Mononuclear cell (primary cell): ENCODE data around the gene AKR1B15. TPM values are rescaled to one million over a fixed set of nuclear protein-coding genes. Genes with fewer than 3 reads are reported as not detected.

Experiments used
- H3K27me3 ChIP-seq: 2 replicates; pipeline ENCODE4 v1.6.0; 2011; ENCODE audit warnings: low read length, control low read depth; ENCODE audit not compliant: insufficient read depth
- H3K4me1 ChIP-seq: 2 replicates; pipeline ENCODE4 v1.5.1; 2011; ENCODE audit warnings: mild to moderate bottlenecking, low read length, control low read depth; ENCODE audit not compliant: insufficient read depth
- H3K4me3 ChIP-seq: 2 replicates; pipeline ENCODE4 v1.5.1; 2011; ENCODE audit warnings: mild to moderate bottlenecking, low read length, moderate library complexity
- H3K9me3 ChIP-seq: 2 replicates; pipeline ENCODE4 v1.5.1; 2011; ENCODE audit warnings: low read depth, mild to moderate bottlenecking, control low read depth, low read length
- total RNA-seq: library from RNA; depleted of rRNA; stranded (reverse); fragments of >200 nt; gene quantifications from one replicate; pipeline ENCODE4 v1.2.3, GENCODE V29; 2012

AKR1B15 gene
- total RNA-seq, 1 donor: not detected

DNA sequence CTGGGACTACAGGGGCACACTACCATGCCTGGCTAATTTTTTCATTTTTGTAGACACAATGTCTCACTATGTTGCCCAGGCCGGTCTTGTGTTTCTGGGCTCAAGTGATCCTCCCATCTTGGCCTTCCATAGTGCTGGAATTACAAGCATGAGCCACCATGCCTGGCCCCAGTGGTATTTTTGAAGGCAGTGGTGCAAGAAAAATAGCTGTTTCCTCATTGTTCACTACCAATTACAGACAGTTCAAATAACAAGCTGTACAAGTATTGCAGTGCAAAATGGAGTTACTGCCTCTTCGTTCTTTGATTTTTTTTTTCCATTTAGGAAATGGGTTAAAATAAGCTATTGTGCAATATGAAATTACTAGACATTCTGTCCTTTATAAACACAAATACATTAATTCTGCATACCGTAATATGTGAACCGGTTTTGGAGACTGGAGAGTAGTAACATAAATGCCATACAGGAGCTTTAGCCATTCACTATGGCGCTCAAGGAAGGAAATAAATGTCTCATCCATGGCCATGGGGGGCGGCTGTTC is 62.8 kb downstream of the AKR1B15 start:
- H3K9me3 ChIP-seq: no peaks in the 10 kb centered on the region
- H3K4me3 ChIP-seq: no peak overlapping the region
- peaks cover 9% of the 10 kb centered on the region for H3K4me1 ChIP-seq
- peaks cover 6% of the 10 kb centered on the region for H3K27me3 ChIP-seq

DNA sequence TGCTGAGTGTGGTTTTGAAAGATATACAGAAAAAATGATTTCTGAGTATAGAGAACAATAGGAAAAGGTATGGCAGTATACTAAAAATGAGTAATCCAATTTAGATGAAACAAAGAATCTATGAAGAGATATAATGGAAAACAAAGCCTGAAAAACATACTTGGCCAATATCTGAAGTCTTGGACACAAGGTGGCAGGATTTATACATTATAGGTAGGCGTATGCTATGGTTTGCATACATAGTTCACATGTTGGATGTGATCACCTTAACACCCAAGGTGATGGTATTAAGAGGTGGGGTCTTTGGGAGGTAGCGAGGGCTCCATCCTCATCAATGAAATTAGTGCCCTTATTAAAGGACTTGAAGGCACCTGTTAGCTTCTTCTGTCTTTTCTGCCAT is 63.3 kb downstream of the AKR1B15 start:
- peaks cover 9% of the 10 kb centered on the region for H3K4me1 ChIP-seq
- no peak overlapping the region for H3K4me3 ChIP-seq
- H3K27me3 ChIP-seq: peaks cover under 1% of the 10 kb centered on the region

DNA sequence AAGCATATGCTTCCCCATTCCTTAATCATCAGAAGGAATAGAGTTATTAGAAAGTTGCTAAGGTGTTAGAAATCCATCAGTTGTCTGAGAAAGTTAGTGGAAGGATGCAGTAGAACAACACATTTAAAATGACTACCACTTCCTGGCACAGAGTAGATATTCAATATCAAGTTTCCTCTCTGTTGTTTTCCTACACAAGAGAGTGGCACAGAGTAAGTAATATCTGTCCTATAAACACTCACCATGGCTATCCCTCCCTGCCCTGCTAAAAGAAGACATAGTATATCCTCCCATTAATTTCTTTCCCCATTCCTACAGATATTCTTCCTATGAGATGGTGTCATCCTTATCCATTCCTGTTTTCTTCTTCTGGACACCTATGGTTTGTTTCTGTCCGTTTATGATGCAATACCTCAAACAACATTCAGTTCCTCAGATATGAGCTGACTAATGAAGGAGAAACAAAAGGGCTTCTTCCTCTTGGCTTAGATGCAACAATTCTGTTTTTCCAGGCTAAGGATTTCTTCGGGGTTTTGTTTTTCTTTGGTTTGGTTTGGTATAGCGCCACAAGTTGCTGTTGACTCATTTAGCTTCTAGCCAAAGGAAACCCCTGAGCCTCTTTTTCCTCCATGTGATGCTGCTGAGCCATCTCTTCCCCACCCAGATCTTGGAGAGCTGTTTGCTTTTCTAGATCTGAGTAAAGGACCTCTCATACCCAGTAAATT is 64.9 kb downstream of the AKR1B15 start:
- H3K27me3 ChIP-seq: no peaks in the 10 kb centered on the region
- no peak overlapping the region for H3K4me3 ChIP-seq
- H3K9me3 ChIP-seq: no peaks in the 10 kb centered on the region
- peaks cover 9% of the 10 kb centered on the region for H3K4me1 ChIP-seq

More for the DNA sequence above, 63.3 kb downstream of the AKR1B15 start:
- H3K9me3 ChIP-seq: no peaks in the 10 kb centered on the region

DNA sequence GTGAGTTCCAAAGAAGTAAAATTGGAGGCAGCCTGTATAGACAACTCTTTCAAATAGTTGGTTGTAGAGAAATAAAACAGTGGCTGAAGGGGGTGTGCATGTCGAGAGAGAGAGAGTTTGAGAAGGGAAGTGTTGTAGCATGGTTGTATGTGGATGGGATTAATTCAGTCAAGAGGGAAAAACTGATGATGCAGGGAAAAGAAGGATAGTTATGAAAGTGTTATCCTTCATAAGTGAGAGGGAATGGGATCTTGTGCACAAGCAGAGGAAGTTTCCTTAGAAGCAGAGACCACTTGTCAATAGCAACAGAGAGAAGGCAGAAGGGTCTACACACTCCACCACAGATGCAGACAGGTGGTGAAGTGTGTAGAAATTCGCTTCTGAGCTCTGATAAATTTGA is 67.7 kb downstream of the AKR1B15 start:
- no peak overlapping the region for H3K4me3 ChIP-seq
- H3K4me1 ChIP-seq: peaks cover 9% of the 10 kb centered on the region
- no peaks in the 10 kb centered on the region for H3K9me3 ChIP-seq
- no peaks in the 10 kb centered on the region for H3K27me3 ChIP-seq

DNA sequence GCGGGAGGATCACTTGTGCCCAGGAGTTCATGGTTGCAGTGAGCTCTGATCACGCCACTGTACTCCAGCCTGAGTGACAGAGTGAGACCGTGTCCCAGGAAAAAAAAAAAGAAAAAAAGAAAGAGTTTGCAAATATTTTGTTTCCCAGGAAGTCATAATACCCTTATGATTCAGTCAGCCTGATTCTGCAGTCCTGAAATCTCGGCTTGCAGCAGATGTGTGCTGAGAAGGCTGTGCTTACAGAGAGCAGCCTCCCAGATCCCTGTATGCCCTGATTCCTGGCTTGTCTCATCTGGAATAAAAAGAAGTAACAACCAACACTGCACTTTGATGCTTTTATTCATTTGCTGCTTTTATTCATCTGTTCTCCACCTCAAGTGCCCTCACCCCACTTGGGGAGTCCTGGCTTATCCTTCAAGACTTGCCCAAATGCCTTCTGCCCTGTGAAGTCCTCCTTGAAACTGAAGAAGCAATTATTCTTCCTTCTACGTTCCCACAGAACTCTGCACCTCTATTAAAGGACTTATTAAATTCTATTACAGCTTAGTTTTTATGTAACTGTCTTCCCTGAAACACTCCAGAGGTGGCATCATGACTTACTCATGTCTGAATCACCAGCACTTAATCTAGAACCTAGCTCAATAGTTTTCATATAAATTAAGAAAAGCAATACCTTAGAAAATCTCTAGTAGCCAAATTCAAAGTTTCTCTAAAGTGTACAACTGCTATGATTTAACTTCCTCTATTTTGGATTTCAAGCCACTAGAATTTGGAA is 70.0 kb downstream of the AKR1B15 start:
- peaks cover 5% of the 10 kb centered on the region for H3K27me3 ChIP-seq
- peaks cover 4% of the 10 kb centered on the region for H3K4me1 ChIP-seq
- H3K4me3 ChIP-seq: no peak overlapping the region
- no peaks in the 10 kb centered on the region for H3K9me3 ChIP-seq

DNA sequence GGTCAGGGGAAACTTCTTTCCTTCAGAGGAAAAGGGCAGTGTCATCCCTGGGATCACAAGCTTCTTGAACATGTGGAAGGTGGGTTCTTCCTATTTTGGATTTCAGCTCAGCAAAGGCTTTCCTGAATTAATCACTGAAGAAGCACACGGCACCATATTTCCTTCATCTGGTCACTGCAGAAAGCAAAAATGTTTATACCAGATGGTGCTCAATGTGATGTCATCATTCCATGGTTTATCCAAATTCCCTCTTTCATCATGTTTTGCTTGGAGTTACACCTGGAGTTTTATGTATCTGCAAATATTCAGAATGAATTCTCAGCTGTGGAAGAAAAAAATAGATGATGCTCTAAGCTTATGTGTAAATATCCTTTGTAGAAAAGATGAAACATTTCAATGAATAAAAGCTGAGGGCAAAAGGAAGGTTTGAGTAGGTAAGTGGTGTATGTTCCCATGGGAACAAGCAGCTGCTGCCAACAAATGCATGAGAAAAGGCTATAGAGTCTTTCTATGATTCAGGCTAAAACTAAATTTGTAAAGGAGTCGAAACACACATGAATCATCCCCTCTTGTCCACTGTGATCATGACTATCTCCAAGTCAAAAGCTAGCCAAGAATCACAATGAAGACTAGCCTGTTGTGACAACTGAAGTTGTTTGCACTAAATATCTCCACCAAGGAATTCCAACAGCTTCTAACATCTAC is 70.9 kb downstream of the AKR1B15 start:
- Histone ChIP-seq H3K27me3 (peaks cover 5% of the 10 kb centered on the region), H3K4me1 (no peaks in the 10 kb centered on the region), H3K9me3 (no peaks in the 10 kb centered on the region)

DNA sequence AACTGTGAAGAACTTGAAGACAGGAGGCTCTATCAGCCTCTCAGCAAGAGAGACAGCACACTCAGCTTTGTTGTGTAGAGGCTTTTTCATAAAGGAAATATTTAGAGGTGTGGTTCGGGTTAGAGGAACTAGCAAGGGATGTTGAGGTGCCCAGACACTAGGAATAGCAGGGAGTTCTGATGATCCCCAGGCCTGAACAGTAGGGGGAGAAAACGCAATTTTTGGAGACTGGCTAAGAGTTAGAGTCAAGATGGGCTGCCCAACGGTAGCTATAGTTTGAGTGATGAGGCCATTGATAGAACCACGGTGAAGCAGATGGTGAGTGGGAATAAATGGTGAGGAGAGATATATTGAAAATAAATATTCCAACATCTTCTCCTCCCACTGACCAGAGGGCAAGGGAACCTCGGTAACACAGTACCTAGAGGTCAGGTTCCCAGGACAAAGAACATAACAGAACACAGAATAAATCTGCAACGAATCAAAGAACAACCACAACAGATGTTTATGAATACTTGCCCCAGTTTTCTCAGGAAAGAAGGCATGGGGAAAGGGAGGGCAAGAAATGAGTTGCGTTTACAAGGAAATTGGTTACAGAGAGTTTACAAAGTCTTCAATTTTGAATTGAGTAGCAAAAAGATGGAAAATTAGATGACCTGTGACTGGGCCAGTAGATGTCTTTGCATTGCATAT is 73.5 kb downstream of the AKR1B15 start:
- H3K9me3 ChIP-seq: no peaks in the 10 kb centered on the region
- no peak overlapping the region for H3K4me3 ChIP-seq
- H3K4me1 ChIP-seq: no peaks in the 10 kb centered on the region
- H3K27me3 ChIP-seq: peaks cover 17% of the 10 kb centered on the region

More for the DNA sequence above, 70.9 kb downstream of the AKR1B15 start:
- H3K4me3 ChIP-seq: no peak overlapping the region

DNA sequence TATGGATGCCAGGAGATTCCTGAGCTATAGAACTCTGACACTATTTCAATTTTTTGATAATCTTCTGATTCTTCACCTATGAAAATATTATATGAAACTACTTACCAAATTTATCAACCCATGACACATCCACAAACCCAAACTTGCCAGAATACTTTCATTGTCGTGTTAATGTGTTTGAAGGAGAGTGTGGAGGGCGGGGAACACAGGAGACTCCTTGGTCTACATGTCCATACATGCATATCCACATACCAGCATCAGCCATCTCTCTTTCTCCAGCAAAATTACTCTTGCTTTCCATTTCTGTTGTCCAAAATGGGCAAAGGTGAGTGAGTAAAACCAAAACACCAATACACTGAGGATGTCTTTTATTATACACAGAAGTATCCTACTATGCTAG is 74.3 kb downstream of the AKR1B15 start:
- Histone ChIP-seq H3K4me3 (no peak overlapping the region), H3K27me3 (peaks cover 18% of the 10 kb centered on the region), H3K4me1 (no peaks in the 10 kb centered on the region)

DNA sequence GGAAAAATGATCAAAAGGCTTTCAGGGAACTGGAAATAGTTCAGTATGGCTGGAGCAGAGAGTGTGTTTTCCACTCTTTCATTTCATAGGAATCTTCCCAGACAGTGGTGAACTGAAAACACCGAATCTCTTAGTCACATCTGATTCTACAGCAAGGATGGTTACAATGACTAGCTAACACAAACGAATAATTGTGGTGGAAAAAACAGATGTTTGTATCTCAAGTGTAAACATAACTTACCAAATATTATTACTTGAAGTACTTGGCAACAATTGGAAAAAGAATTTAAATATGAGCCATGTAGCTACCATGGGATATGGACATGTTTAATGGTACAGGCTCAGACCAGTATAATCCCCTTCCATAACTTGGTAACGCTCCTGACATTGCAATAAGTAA is 76.6 kb downstream of the AKR1B15 start:
- Histone ChIP-seq H3K4me3 (no peak overlapping the region), H3K4me1 (no peaks in the 10 kb centered on the region), H3K9me3 (no peaks in the 10 kb centered on the region), H3K27me3 (peaks cover 31% of the 10 kb centered on the region)

More for the DNA sequence above, 74.3 kb downstream of the AKR1B15 start:
- H3K9me3 ChIP-seq: no peaks in the 10 kb centered on the region

DNA sequence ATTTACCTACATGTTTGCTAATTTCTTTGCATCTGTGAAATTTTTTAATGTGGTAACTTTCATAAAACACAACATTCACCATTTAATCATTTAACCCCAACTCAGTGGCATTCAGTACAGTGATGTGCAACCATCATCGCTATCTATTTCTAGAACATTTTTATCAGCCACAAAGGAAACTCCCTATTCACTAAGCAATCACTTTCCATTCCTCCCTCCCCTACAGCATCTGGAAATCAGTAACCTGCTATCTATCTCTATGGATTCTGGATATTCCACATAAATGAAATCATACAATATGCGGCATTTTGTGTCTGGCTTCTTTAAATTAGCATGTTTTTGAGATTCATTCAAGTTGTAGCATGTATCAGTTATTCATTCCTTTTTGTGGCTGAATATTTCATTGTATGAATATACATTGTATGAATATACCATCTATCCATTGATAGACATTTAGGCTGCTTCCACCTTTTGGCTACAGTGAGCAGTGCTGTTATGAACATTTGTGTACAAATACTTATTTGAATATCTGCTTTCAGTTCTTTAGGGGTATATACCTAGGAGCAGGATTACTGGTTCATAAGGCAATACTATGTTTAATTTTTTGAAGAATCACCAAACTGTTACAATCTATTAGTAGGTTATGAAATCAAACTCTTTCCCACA is 78.3 kb downstream of the AKR1B15 start:
- peaks cover 31% of the 10 kb centered on the region for H3K27me3 ChIP-seq
- H3K4me3 ChIP-seq: no peak overlapping the region
- H3K4me1 ChIP-seq: no peaks in the 10 kb centered on the region
- H3K9me3 ChIP-seq: no peaks in the 10 kb centered on the region

DNA sequence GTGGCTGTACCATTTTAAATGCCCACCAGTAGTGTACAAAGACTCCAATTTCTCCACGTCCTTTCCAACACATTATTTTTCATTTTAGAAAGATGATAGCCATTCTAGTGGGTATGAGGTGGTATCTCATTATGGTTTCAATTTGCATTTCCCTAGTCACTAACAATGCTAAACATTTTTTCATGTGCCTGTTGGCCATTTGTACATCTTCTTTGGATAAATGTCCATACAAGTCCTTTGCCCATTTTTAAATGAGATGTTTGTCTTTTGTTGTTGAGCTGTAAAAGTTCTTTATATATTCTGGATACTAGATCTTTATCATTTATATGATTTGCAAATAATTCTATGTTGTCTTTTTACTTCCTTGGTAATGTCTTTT is 78.9 kb downstream of the AKR1B15 start:
- Histone ChIP-seq H3K4me3 (no peak overlapping the region), H3K27me3 (peaks cover 31% of the 10 kb centered on the region), H3K4me1 (no peaks in the 10 kb centered on the region), H3K9me3 (no peaks in the 10 kb centered on the region)

DNA sequence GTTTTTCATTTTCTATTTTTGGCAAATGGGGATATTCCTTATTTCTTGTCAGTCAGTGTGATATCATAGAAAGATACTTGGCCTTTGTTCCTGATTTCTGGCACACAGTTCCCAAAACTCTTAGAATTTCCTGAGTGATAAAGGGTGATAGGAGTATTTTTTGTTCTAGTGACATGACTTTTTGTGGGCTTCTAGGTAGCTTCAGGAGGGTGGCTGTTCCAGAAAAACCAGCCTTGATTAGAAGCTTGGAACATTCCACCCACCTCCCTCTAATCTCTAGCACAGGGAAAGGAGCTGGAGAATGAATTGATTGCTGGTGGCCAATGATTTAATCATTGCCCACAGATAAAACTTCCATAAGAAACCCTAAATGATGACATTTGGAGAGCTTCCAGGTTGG is 80.5 kb downstream of the AKR1B15 start:
- Histone ChIP-seq H3K4me3 (no peak overlapping the region), H3K27me3 (peaks cover 26% of the 10 kb centered on the region), H3K9me3 (no peaks in the 10 kb centered on the region), H3K4me1 (no peaks in the 10 kb centered on the region)
